Nephron (organoid): ENCODE data around the gene KIF1A.

Experiments used
- H3K27ac Mint-ChIP-seq, 3 experiments: 2 replicates each; pipeline ENCODE4 v1.8.0; 2020; ENCODE audit warnings: mixed read lengths in 3 of 3, mild to moderate bottlenecking in 2 of 3, moderate library complexity in 1 of 3
- H3K27me3 Mint-ChIP-seq: 2 replicates; pipeline ENCODE4 v1.8.0; 2021; ENCODE audit warnings: low read depth, mild to moderate bottlenecking, moderate library complexity, mixed read lengths
- H3K36me3 Mint-ChIP-seq: 2 replicates; pipeline ENCODE4 v1.8.0; 2020; ENCODE audit warnings: low read depth, mixed read lengths
- H3K4me1 Mint-ChIP-seq: 2 replicates; pipeline ENCODE4 v1.8.0; 2020; ENCODE audit warnings: mixed read lengths
- H3K4me3 Mint-ChIP-seq, 3 experiments: 2 replicates each; pipeline ENCODE4 v1.8.0; 2020; ENCODE audit warnings: mild to moderate bottlenecking in 3 of 3, mixed read lengths in 3 of 3, moderate library complexity in 2 of 3
- H3K9me3 Mint-ChIP-seq: 2 replicates; pipeline ENCODE4 v1.8.0; 2020; ENCODE audit warnings: mixed read lengths
- CTCF ChIP-seq, 3 experiments: fragments of 200-600 bp; sonication (generic); IDR thresholded peaks; one replicate each; pipeline ENCODE4 v1.5.0; 2021; ENCODE audit warnings: antibody characterized with exemption in 3 of 3; ENCODE audit not compliant: unreplicated experiment in 3 of 3

The KIF1A gene

DNA sequence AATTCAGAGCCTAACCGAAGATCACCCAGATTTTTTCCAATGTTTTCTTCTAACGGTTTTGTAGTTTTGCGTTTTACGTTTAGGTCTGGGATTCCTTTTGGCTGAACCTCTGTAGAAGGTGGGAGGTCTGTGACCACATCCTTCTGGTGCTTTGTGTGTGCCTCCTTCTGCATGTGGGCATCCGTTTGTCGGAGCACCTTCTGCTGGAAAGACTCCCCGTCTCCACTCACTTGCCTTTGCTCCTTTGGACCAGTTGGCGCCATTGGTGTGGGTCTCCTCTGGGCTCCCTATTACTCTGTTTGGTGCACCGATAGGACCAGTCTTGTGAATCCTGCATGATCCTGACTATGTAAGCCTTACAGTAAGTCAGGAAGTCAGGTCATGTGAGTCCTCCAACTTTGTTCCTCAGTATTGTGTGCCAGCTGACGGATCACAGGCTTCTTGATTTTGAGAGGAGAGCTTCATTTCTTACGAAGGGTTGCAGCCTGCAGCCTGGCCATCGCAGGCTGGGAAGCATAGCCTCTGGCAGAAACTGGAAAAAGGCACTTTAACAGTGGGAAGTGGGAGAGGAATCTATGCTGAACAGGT, 114.7 kb downstream of the KIF1A start:
- no peak for TF ChIP-seq CTCF (IDR thresholded peaks at IDR 0.05; ENCODE audit: unreplicated experiment in 3 of 3)
- Mint-ChIP-seq H3K9me3 (peaks cover 3% of the 10 kb centered on the region), H3K4me1 (peaks cover 15% of the 10 kb centered on the region), H3K4me3 (no peak overlapping the region), H3K36me3 (no peaks in the 10 kb centered on the region), H3K27ac (no peak overlapping the region), H3K27me3 (peaks cover 26% of the 10 kb centered on the region)

- Mint-ChIP-seq H3K36me3 (no peaks in the 10 kb centered on the region), H3K4me1 (peaks cover 15% of the 10 kb centered on the region), H3K9me3 (peaks cover 3% of the 10 kb centered on the region), H3K4me3 (no peak overlapping the region), H3K27me3 (peaks cover 26% of the 10 kb centered on the region), H3K27ac (peak overlapping the region in 1 of 3 experiments; percentile 5)
- no peak for TF ChIP-seq CTCF (IDR thresholded peaks at IDR 0.05; ENCODE audit: unreplicated experiment in 3 of 3)
Observed at GRCh38 chr2:240704651-240705050, 115.4 kb downstream of the KIF1A start.

- Mint-ChIP-seq H3K4me3 (no peak overlapping the region), H3K9me3 (peaks cover 3% of the 10 kb centered on the region), H3K4me1 (peaks cover 15% of the 10 kb centered on the region), H3K36me3 (no peaks in the 10 kb centered on the region), H3K27ac (no peak overlapping the region), H3K27me3 (peaks cover 22% of the 10 kb centered on the region)
- TF ChIP-seq CTCF (IDR thresholded peaks at IDR 0.05; ENCODE audit: unreplicated experiment in 3 of 3) = no peak
Observed at GRCh38 chr2:240703417-240704341, 116.3 kb downstream of the KIF1A start.

DNA sequence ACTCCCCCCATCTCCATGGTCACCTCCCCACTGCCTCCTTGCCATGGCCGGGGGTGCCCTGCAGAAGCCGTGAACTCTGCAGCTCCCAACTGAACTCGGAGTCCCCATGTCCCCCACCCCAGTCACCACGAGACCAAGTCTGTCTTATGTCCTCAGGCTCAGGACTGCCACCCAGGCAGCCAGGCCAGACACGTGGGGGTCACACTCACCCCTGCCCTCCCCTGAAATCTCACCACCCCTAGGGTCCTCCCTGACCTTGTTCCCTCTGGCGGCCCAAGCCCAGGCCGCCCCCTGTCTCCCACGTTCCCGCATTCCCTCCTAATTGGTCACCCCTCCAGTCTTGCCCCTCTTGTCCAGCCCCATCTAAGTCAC, 117.4 kb downstream of the KIF1A start:
- Mint-ChIP-seq H3K4me3 (no peak overlapping the region), H3K36me3 (no peaks in the 10 kb centered on the region), H3K4me1 (peaks cover 11% of the 10 kb centered on the region)

GRCh38 chr2:240701736-240702639, 118.0 kb downstream of the KIF1A start:
- H3K27ac Mint-ChIP-seq = no peak overlapping the region
- H3K4me3 Mint-ChIP-seq = no peak overlapping the region
- peaks cover 9% of the 10 kb centered on the region for H3K27me3 Mint-ChIP-seq
- no peaks in the 10 kb centered on the region for H3K9me3 Mint-ChIP-seq
- TF ChIP-seq CTCF (IDR thresholded peaks at IDR 0.05; ENCODE audit: unreplicated experiment in 3 of 3) = no peak
- H3K4me1 Mint-ChIP-seq = peaks cover 5% of the 10 kb centered on the region
- H3K36me3 Mint-ChIP-seq = no peaks in the 10 kb centered on the region

More for the DNA sequence above, 117.4 kb downstream of the KIF1A start:
- Mint-ChIP-seq H3K27ac (no peak overlapping the region), H3K27me3 (peaks cover 12% of the 10 kb centered on the region), H3K9me3 (no peaks in the 10 kb centered on the region)
- no peak for TF ChIP-seq CTCF (IDR thresholded peaks at IDR 0.05; ENCODE audit: unreplicated experiment in 3 of 3)
